A549 (cell line): ENCODE data around the gene KRT35. TPM values are rescaled to one million over a fixed set of nuclear protein-coding genes. Genes with fewer than 3 reads are reported as not detected.

Experiments
- ATAC-seq, 2 experiments: fragments of 200-7000 bp in 1 of 2; fragments of >200 bp in 1 of 2; cut with Nextera tagmentation in 1 of 2; cut with Tn5 transposase in 1 of 2; 3 replicates each; pipeline versions ENCODE4 v1.8.0 to v1.9.1; 2018 to 2020; ENCODE audit warnings: mild to moderate bottlenecking in 1 of 2, moderate library complexity in 1 of 2
- CTCF ChIA-PET: fragments of 300-600 bp; sonication (Branson Sonifier 250); formaldehyde crosslinking; extraction: SDS; loops from one replicate; lab custom pipeline; 2021; ENCODE audit warnings: antibody characterized with exemption, inconsistent platforms; lab: Yijun Ruan, JAX
- POLR2A ChIA-PET: fragments of 350-600 bp; formaldehyde crosslinking; extraction: SDS; loops from one replicate; lab custom pipeline; 2021; ENCODE audit warnings: antibody characterized with exemption, inconsistent platforms; lab: Yijun Ruan, JAX
- DNase-seq, 2 experiments: peaks; one replicate each; pipeline versions ENCODE4 v3.0.0 to v3.0.0-alpha.2; 2011 to 2016; ENCODE audit warnings: low read depth in 1 of 2, low spot score in 1 of 2
- FAIRE-seq: peaks from 2 replicates; lab custom pipeline; 2011; peaks lifted over from hg19 to GRCh38; lab: Jason Lieb, UNC
- H3K27ac ChIP-seq, 2 experiments: fragments of >200 bp; sonication (Bioruptor Twin); formaldehyde crosslinking; 3 replicates each; pipeline ENCODE4 v1.5.1; 2016 to 2017
- H3K4me1 ChIP-seq: fragments of >200 bp; sonication (Bioruptor Twin); formaldehyde crosslinking; 3 replicates; pipeline ENCODE4 v1.6.1; 2016
- H3K4me2 ChIP-seq: fragments of >200 bp; sonication (Bioruptor Twin); formaldehyde crosslinking; 3 replicates; pipeline ENCODE4 v1.6.1; 2016
- H3K4me3 ChIP-seq: fragments of >200 bp; sonication (Bioruptor Twin); formaldehyde crosslinking; 3 replicates; pipeline ENCODE4 v1.5.1; 2016
- H3K9me3 ChIP-seq: fragments of >200 bp; sonication (Bioruptor Twin); formaldehyde crosslinking; 3 replicates; pipeline ENCODE4 v1.6.1; 2016
- ATOH8 ChIP-seq: fragments of 250-450 bp; sonication (Bioruptor Pico); IDR thresholded peaks from 2 replicates; pipeline ENCODE4 v1.5.0; 2020; ENCODE audit warnings: low read depth, mild to moderate bottlenecking, moderate library complexity
- CEBPB ChIP-seq, 2 experiments: fragments of >200 bp in 1 of 2; sonication (Bioruptor Twin) in 1 of 2; formaldehyde crosslinking in 1 of 2; IDR thresholded peaks; 2 replicates each; pipeline ENCODE4 v1.6.1; 2012 to 2016
- ELK1 ChIP-seq: fragments of 150-350 bp; IDR thresholded peaks from 2 replicates; pipeline ENCODE4 v1.6.1; 2014; ENCODE audit warnings: low read depth, mild to moderate bottlenecking, low read length
- EP300 ChIP-seq, 2 experiments: fragments of >200 bp; sonication (Bioruptor Twin); formaldehyde crosslinking; IDR thresholded peaks; 2 replicates in 1 of 2; 3 replicates in 1 of 2; pipeline ENCODE4 v1.6.1; 2016 to 2017
- FOXS1 ChIP-seq: fragments of 250-450 bp; sonication (Bioruptor Pico); IDR thresholded peaks from 2 replicates; pipeline ENCODE4 v1.5.0; 2020; ENCODE audit warnings: mild to moderate bottlenecking, moderate library complexity
- GATA3 ChIP-seq: IDR thresholded peaks from 2 replicates; pipeline ENCODE4 v1.6.1; 2012; ENCODE audit warnings: borderline replicate concordance
- HEYL ChIP-seq: fragments of 250-450 bp; sonication (Bioruptor Pico); IDR thresholded peaks from 2 replicates; pipeline ENCODE4 v1.8.0; 2021; ENCODE audit warnings: mild to moderate bottlenecking, moderate library complexity
- HOXA7 ChIP-seq: fragments of 250-450 bp; sonication (Bioruptor Pico); IDR thresholded peaks from 2 replicates; pipeline ENCODE4 v1.5.0; 2020; ENCODE audit warnings: mild to moderate bottlenecking, moderate library complexity
- HOXB13 ChIP-seq: fragments of 250-450 bp; sonication (Bioruptor Pico); IDR thresholded peaks from 2 replicates; pipeline ENCODE4 v1.5.0; 2020; ENCODE audit warnings: low read depth, mild to moderate bottlenecking, moderate library complexity
- HOXB5 ChIP-seq: fragments of 250-450 bp; sonication (Bioruptor Pico); IDR thresholded peaks from 2 replicates; pipeline ENCODE4 v1.5.0; 2020; ENCODE audit warnings: mild to moderate bottlenecking, moderate library complexity
- JUNB ChIP-seq: fragments of >200 bp; sonication (Bioruptor Twin); formaldehyde crosslinking; IDR thresholded peaks from 2 replicates; pipeline ENCODE4 v1.6.1; 2016
- KDM5A ChIP-seq: fragments of 200-600 bp; sonication (generic); IDR thresholded peaks from 2 replicates; pipeline ENCODE4 v1.6.1; 2016; ENCODE audit warnings: antibody characterized with exemption, mild to moderate bottlenecking
- MAFK ChIP-seq: fragments of 450-650 bp; IDR thresholded peaks from 2 replicates; pipeline ENCODE4 v1.6.1; 2014; ENCODE audit not compliant: partially characterized antibody
- MAZ ChIP-seq: fragments of 150-350 bp; IDR thresholded peaks from 2 replicates; pipeline ENCODE4 v1.6.1; 2014; ENCODE audit warnings: antibody characterized with exemption, low read depth, low read length, borderline replicate concordance
- MYC ChIP-seq: IDR thresholded peaks from 2 replicates; pipeline ENCODE4 v1.6.1; 2012; ENCODE audit warnings: mild to moderate bottlenecking, inconsistent platforms, low read length, improper control_type of control experiment, borderline replicate concordance
- NFE2L2 ChIP-seq: fragments of 150-350 bp; conservative IDR thresholded peaks from 2 replicates; pipeline ENCODE4 v1.6.1; 2014; ENCODE audit warnings: low read length
- NPAS2 ChIP-seq: fragments of 250-450 bp; sonication (Bioruptor Pico); IDR thresholded peaks from 2 replicates; pipeline ENCODE4 v1.8.0; 2022; ENCODE audit warnings: mild to moderate bottlenecking, moderate library complexity, borderline replicate concordance
- POLR2A ChIP-seq: IDR thresholded peaks from 2 replicates; pipeline ENCODE4 v1.6.1; 2012; ENCODE audit warnings: mild to moderate bottlenecking, low read length
- POLR2AphosphoS2 ChIP-seq: conservative IDR thresholded peaks from 2 replicates; pipeline ENCODE4 v1.6.1; 2012; ENCODE audit warnings: low read length, improper control_type of control experiment, inconsistent platforms
- RARB ChIP-seq: fragments of 250-450 bp; sonication (Bioruptor Pico); IDR thresholded peaks from 2 replicates; pipeline ENCODE4 v1.8.0; 2021; ENCODE audit warnings: mild to moderate bottlenecking, moderate library complexity
- RFX5 ChIP-seq: fragments of 450-650 bp; IDR thresholded peaks from 2 replicates; pipeline ENCODE4 v1.7.1; 2014; ENCODE audit warnings: antibody characterized with exemption, mild to moderate bottlenecking, moderate library complexity
- SMC3 ChIP-seq: fragments of >200 bp; sonication (Bioruptor Twin); formaldehyde crosslinking; IDR thresholded peaks from 3 replicates; pipeline ENCODE4 v1.6.1; 2018; ENCODE audit warnings: inconsistent platforms
- SREBF2 ChIP-seq: fragments of 450-650 bp; IDR thresholded peaks from 2 replicates; pipeline ENCODE4 v1.6.1; 2014; ENCODE audit warnings: mild to moderate bottlenecking, moderate library complexity
- TFCP2L1 ChIP-seq: fragments of 250-450 bp; sonication (Bioruptor Pico); IDR thresholded peaks from 2 replicates; pipeline ENCODE4 v1.5.0; 2021; ENCODE audit warnings: mild to moderate bottlenecking
- TP53 ChIP-seq: fragments of 250-450 bp; sonication (Bioruptor Pico); IDR thresholded peaks from 2 replicates; pipeline ENCODE4 v1.5.0; 2021; ENCODE audit warnings: mild to moderate bottlenecking, moderate library complexity
- USF2 ChIP-seq: fragments of 450-650 bp; IDR thresholded peaks from 2 replicates; pipeline ENCODE4 v1.6.1; 2014; ENCODE audit warnings: antibody characterized with exemption
- ZC3H11A ChIP-seq: fragments of 450-650 bp; IDR thresholded peaks from 2 replicates; pipeline ENCODE4 v1.6.1; 2014; ENCODE audit warnings: antibody characterized with exemption, mild to moderate bottlenecking
- ZFP36 ChIP-seq: fragments of 450-650 bp; IDR thresholded peaks from 2 replicates; pipeline ENCODE4 v1.6.1; 2014; ENCODE audit warnings: borderline replicate concordance; ENCODE audit not compliant: partially characterized antibody
- ZSCAN20 ChIP-seq: fragments of 250-450 bp; sonication (Bioruptor Pico); IDR thresholded peaks from 2 replicates; pipeline ENCODE4 v1.8.0; 2022; ENCODE audit warnings: mild to moderate bottlenecking, moderate library complexity
- WGBS: methylation state at CpG from one replicate; pipeline ENCODE4 v1.1.6; 2017; ENCODE audit errors: missing lambda C conversion rate; 5-methylcytosine and 5-hydroxymethylcytosine counted together
- polyA plus RNA-seq, 4 experiments: library from polyadenylated mRNA; depleted of rRNA in 3 of 4; stranded (reverse); fragments of >200 nt; fragmentation: RNase III in 1 of 4; extraction: RNeasy Plus Mini Kit Qiagen cat#74134 plus additional on column Dnase treatment in 1 of 4; gene quantifications; 2 replicates in 3 of 4; 3 replicates in 1 of 4; pipeline ENCODE4 v1.2.3, GENCODE V29; 2011 to 2017

The KRT35 gene
- polyA plus RNA-seq, 2 of the 4 experiments (the other 2 are of a cell fraction), result not detected

- POLR2A ChIA-PET, result no interaction called here
- 85% methylated on average over 14 of the region's 14 CpGs for WGBS
- no peak overlapping the region for H3K4me3 ChIP-seq
- CTCF ChIA-PET, result interaction anchor here (0.9 to 20.5 kb wide), 8 partner anchors 9 to 608 kb away, joined by 3 to 163 read pairs (median 4); no protein-coding TSS in a partner anchor
- TF ChIP-seq HEYL, result no peak
- no peak for TF ChIP-seq HOXA7 (CRISPR knock-in tag)
- no peak for TF ChIP-seq SREBF2
- no peak for TF ChIP-seq TP53 (CRISPR knock-in tag)
- no peak for TF ChIP-seq NPAS2 (CRISPR knock-in tag)
- TF ChIP-seq ELK1, result no peak
- TF ChIP-seq MYC, result no peak
- no peak for TF ChIP-seq EP300 (IDR thresholded peaks at IDR 0.05)
- TF ChIP-seq USF2, result no peak
- no peak for TF ChIP-seq FOXS1
- no peak for TF ChIP-seq ZSCAN20 (CRISPR knock-in tag)
- no peak for TF ChIP-seq POLR2AphosphoS2
- no peak for TF ChIP-seq POLR2A
- TF ChIP-seq, all 56 proteins: peak for 0
- ATAC-seq, result no peak
- Histone ChIP-seq H3K4me2 (no peak overlapping the region), H3K9me3 (no peaks in the 10 kb centered on the region), H3K27ac (no peak overlapping the region), H3K4me1 (peaks cover 13% of the 10 kb centered on the region)
- DNase-seq, result no peak
- no peak for FAIRE-seq
These were observed 35.3 kb upstream of the KRT35 start for GRCh38 chr17:41516147-41516829.

- ATAC-seq, result no peak
- DNase-seq, result no peak
- no peak for FAIRE-seq
- no peak overlapping the region for H3K4me2 ChIP-seq
- ChIA-PET POLR2A (no interaction called here), CTCF (interaction anchor here (20.5 kb wide), 1 partner anchor 36 kb away, joined by 163 read pairs; no protein-coding TSS in a partner anchor)
- peaks cover 6% of the 10 kb centered on the region; the same call in 1 of the 3 replicates for H3K4me1 ChIP-seq
- WGBS, result 77% methylated on average over 5 of the region's 5 CpGs
- no peak overlapping the region for H3K4me3 ChIP-seq
- no peaks in the 10 kb centered on the region for H3K9me3 ChIP-seq
- no peak overlapping the region for H3K27ac ChIP-seq
- TF ChIP-seq CEBPB (IDR thresholded peaks at IDR 0.05) (no peak), RFX5 (no peak), JUNB (no peak), GATA3 (no peak), ATOH8 (CRISPR knock-in tag) (no peak), KDM5A (no peak), EP300 (IDR thresholded peaks at IDR 0.05) (no peak)
These were observed 32.2 kb upstream of the KRT35 start for GRCh38 chr17:41513168-41513547.

- no peak overlapping the region for H3K4me2 ChIP-seq
- CTCF ChIA-PET, result interaction anchor here (0.8 to 20.5 kb wide), 3 partner anchors 12 to 37 kb away, joined by 3 to 163 read pairs (median 4); no protein-coding TSS in a partner anchor
- POLR2A ChIA-PET, result no interaction called here
- FAIRE-seq (no peak), DNase-seq (no peak), ATAC-seq (no peak)
- WGBS, result 53% methylated on average over 7 of the region's 7 CpGs
- H3K9me3 ChIP-seq, result no peaks in the 10 kb centered on the region
- TF ChIP-seq FOXS1, result no peak
- no peak for TF ChIP-seq TFCP2L1
- no peak for TF ChIP-seq USF2
- TF ChIP-seq EP300 (IDR thresholded peaks at IDR 0.05), result no peak
- no peak for TF ChIP-seq ZC3H11A
- TF ChIP-seq NFE2L2, result no peak
- TF ChIP-seq RARB, result no peak
- TF ChIP-seq HOXB5 (CRISPR knock-in tag), result no peak
- no peak for TF ChIP-seq HEYL
- no peak for TF ChIP-seq ZFP36
- TF ChIP-seq MAZ, result no peak
- no peak for TF ChIP-seq SREBF2
- no peak for TF ChIP-seq JUNB
- TF ChIP-seq SMC3, result no peak
- no peak for TF ChIP-seq MAFK
- TF ChIP-seq HOXB13, result no peak
- no peak overlapping the region for H3K27ac ChIP-seq
- H3K4me1 ChIP-seq, result peaks cover 6% of the 10 kb centered on the region; the same call in 1 of the 3 replicates
- no peak overlapping the region for H3K4me3 ChIP-seq
These were observed 31.7 kb upstream of the KRT35 start for GRCh38 chr17:41512546-41513167.
